ENCODE results near the gene KCNJ12.

GRCh38 chr17:21373036-21373435, 3.1 kb upstream of the KCNJ12 start:
- TF ChIP-seq REST (IDR thresholded peaks at IDR 0.05; ENCODE audit: insufficient read depth in 1 of 2, low read depth in 2 of 2, low read length in 2 of 2) (no peak), POLR2AphosphoS5 (IDR thresholded peaks at IDR 0.05; ENCODE audit: low read depth, low read length) (no peak)

Measured in PFSK-1 (cell line).